SK-N-SH treated with all-trans-retinoic acid at 6 μM for 48 hours (cell line): ENCODE data around the gene MAST4.

ENCODE experiments used
- BACH2 ChIP-seq: fragments of 250-450 bp; sonication (Bioruptor Pico); IDR thresholded peaks from 2 replicates; pipeline ENCODE4 v1.9.0; 2021; ENCODE audit warnings: mild to moderate bottlenecking, borderline replicate concordance
- ISL1 ChIP-seq: fragments of 250-450 bp; sonication (Bioruptor Pico); IDR thresholded peaks from 2 replicates; pipeline ENCODE4 v2.1.2; 2022; ENCODE audit warnings: mild to moderate bottlenecking, moderate library complexity
- OSR1 ChIP-seq: fragments of 250-450 bp; sonication (Bioruptor Pico); IDR thresholded peaks from 2 replicates; pipeline ENCODE4 v1.8.0; 2022; ENCODE audit warnings: moderate library complexity, mild to moderate bottlenecking, inconsistent platforms
- RARB ChIP-seq: fragments of 250-450 bp; sonication (Bioruptor Pico); IDR thresholded peaks from 2 replicates; pipeline ENCODE4 v1.8.0; 2021; ENCODE audit warnings: mild to moderate bottlenecking, moderate library complexity
- TOX ChIP-seq: fragments of 250-450 bp; sonication (Bioruptor Pico); IDR thresholded peaks from 2 replicates; pipeline ENCODE4 v1.8.0; 2021; ENCODE audit warnings: mild to moderate bottlenecking, moderate library complexity, borderline replicate concordance
- ZFP30 ChIP-seq: fragments of 450-650 bp; formaldehyde crosslinking; IDR thresholded peaks from 2 replicates; pipeline ENCODE4 v1.5.0; 2022; ENCODE audit warnings: mild to moderate bottlenecking, moderate library complexity
- ZNF70 ChIP-seq: fragments of 450-650 bp; formaldehyde crosslinking; IDR thresholded peaks from 2 replicates; pipeline ENCODE4 v1.5.0; 2020; ENCODE audit warnings: mild to moderate bottlenecking, moderate library complexity
- TF ChIP-seq, protein P1 (sequence below): fragments of 250-450 bp; sonication (Bioruptor Pico); IDR thresholded peaks from 2 replicates; pipeline ENCODE4 v1.5.1; 2020; ENCODE audit warnings: low read depth, mild to moderate bottlenecking, moderate library complexity
- TF ChIP-seq, protein P2 (sequence below): fragments of 250-450 bp; sonication (Bioruptor Pico); IDR thresholded peaks from 2 replicates; pipeline ENCODE4 v1.8.0; 2020; ENCODE audit warnings: mild to moderate bottlenecking, moderate library complexity, borderline replicate concordance
- TF ChIP-seq, protein P3 (sequence below): fragments of 250-450 bp; sonication (Bioruptor Pico); IDR thresholded peaks from 2 replicates; pipeline ENCODE4 v1.5.0; 2020; ENCODE audit warnings: mild to moderate bottlenecking, moderate library complexity
- TF ChIP-seq, protein P4 (sequence below): fragments of 250-450 bp; sonication (Bioruptor Pico); IDR thresholded peaks from 2 replicates; pipeline ENCODE4 v1.8.0; 2021; ENCODE audit warnings: low read depth, mild to moderate bottlenecking, moderate library complexity, borderline replicate concordance

DNA sequence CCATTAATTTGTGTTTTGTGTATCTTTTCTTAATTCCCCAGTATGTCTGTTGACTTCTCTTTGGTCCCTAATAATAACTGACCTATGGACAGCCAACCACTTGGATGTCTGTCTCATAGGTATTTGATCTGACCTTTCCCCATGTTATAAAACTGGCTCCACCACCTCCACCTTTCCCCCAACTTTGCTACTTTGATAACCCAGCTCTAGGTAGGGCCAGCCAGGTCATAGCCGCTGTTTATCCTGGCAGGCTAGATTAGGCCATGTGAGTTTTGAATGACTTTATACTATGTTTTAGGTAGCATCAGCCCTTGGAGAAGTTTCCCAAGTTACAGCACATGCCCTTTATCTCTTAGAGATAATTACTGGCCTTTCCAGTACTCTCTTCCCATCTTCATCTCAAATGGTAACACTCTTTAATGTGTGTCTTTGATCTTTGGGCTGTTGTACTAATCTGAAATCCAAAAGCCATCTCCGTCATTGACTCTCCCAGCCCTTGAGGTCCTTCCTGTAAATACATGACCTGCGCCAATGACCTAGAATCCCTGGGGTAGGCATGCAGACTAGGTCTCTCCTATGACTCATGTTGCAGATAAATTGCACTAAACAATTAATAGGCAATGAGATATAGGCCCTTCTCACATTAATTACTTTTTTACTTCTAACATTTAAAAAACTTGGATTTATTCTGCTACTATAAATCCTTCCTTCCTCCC is 447.8 kb downstream of the MAST4 start:
- TF ChIP-seq ZNF70 (CRISPR knock-in tag) (no peak), RARB (CRISPR knock-in tag) (no peak), OSR1 (CRISPR knock-in tag) (no peak), TOX (CRISPR knock-in tag) (no peak), ZFP30 (CRISPR knock-in tag) (no peak), ISL1 (CRISPR knock-in tag) (no peak), BACH2 (CRISPR knock-in tag) (no peak)
- TF ChIP-seq, protein P1, sequence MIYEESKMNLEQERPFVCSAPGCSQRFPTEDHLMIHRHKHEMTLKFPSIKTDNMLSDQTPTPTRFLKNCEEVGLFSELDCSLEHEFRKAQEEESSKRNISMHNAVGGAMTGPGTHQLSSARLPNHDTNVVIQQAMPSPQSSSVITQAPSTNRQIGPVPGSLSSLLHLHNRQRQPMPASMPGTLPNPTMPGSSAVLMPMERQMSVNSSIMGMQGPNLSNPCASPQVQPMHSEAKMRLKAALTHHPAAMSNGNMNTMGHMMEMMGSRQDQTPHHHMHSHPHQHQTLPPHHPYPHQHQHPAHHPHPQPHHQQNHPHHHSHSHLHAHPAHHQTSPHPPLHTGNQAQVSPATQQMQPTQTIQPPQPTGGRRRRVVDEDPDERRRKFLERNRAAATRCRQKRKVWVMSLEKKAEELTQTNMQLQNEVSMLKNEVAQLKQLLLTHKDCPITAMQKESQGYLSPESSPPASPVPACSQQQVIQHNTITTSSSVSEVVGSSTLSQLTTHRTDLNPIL (CRISPR knock-in tag) = no peak
- TF ChIP-seq, protein P2, sequence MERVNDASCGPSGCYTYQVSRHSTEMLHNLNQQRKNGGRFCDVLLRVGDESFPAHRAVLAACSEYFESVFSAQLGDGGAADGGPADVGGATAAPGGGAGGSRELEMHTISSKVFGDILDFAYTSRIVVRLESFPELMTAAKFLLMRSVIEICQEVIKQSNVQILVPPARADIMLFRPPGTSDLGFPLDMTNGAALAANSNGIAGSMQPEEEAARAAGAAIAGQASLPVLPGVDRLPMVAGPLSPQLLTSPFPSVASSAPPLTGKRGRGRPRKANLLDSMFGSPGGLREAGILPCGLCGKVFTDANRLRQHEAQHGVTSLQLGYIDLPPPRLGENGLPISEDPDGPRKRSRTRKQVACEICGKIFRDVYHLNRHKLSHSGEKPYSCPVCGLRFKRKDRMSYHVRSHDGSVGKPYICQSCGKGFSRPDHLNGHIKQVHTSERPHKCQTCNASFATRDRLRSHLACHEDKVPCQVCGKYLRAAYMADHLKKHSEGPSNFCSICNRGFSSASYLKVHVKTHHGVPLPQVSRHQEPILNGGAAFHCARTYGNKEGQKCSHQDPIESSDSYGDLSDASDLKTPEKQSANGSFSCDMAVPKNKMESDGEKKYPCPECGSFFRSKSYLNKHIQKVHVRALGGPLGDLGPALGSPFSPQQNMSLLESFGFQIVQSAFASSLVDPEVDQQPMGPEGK (CRISPR knock-in tag) = no peak
- TF ChIP-seq, protein P3, sequence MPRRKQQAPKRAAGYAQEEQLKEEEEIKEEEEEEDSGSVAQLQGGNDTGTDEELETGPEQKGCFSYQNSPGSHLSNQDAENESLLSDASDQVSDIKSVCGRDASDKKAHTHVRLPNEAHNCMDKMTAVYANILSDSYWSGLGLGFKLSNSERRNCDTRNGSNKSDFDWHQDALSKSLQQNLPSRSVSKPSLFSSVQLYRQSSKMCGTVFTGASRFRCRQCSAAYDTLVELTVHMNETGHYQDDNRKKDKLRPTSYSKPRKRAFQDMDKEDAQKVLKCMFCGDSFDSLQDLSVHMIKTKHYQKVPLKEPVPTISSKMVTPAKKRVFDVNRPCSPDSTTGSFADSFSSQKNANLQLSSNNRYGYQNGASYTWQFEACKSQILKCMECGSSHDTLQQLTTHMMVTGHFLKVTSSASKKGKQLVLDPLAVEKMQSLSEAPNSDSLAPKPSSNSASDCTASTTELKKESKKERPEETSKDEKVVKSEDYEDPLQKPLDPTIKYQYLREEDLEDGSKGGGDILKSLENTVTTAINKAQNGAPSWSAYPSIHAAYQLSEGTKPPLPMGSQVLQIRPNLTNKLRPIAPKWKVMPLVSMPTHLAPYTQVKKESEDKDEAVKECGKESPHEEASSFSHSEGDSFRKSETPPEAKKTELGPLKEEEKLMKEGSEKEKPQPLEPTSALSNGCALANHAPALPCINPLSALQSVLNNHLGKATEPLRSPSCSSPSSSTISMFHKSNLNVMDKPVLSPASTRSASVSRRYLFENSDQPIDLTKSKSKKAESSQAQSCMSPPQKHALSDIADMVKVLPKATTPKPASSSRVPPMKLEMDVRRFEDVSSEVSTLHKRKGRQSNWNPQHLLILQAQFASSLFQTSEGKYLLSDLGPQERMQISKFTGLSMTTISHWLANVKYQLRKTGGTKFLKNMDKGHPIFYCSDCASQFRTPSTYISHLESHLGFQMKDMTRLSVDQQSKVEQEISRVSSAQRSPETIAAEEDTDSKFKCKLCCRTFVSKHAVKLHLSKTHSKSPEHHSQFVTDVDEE = no peak
- TF ChIP-seq, protein P4, sequence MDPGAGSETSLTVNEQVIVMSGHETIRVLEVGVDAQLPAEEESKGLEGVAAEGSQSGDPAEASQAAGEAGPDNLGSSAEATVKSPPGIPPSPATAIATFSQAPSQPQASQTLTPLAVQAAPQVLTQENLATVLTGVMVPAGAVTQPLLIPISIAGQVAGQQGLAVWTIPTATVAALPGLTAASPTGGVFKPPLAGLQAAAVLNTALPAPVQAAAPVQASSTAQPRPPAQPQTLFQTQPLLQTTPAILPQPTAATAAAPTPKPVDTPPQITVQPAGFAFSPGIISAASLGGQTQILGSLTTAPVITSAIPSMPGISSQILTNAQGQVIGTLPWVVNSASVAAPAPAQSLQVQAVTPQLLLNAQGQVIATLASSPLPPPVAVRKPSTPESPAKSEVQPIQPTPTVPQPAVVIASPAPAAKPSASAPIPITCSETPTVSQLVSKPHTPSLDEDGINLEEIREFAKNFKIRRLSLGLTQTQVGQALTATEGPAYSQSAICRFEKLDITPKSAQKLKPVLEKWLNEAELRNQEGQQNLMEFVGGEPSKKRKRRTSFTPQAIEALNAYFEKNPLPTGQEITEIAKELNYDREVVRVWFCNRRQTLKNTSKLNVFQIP (CRISPR knock-in tag) = no peak
